Keratinocyte (primary cell): ENCODE results near the gene WRAP73. TPM values are rescaled to one million over a fixed set of nuclear protein-coding genes. Genes with fewer than 3 reads are reported as not detected.

Experiments used
- DNase-seq: peaks from one replicate; pipeline ENCODE4 v3.0.0-alpha.2; 2011; ENCODE audit warnings: low read depth, missing footprints, low spot score
- FAIRE-seq: peaks from 2 replicates; lab custom pipeline; 2011; peaks lifted over from hg19 to GRCh38; lab: Jason Lieb, UNC
- H2AFZ ChIP-seq: 2 replicates; pipeline ENCODE4 v1.6.0; 2012; ENCODE audit warnings: low read length, control low read depth, inconsistent platforms; ENCODE audit not compliant: control insufficient read depth
- H3K27ac ChIP-seq: 2 replicates; pipeline ENCODE4 v1.5.1; 2011; ENCODE audit warnings: low read length; ENCODE audit not compliant: control insufficient read depth, insufficient read depth
- H3K27me3 ChIP-seq: 3 replicates; pipeline ENCODE4 v1.6.0; 2011; ENCODE audit warnings: low read length; ENCODE audit not compliant: control insufficient read depth, insufficient read depth; ENCODE audit errors: extremely low read depth
- H3K36me3 ChIP-seq, 2 experiments: 2 replicates in 1 of 2; 3 replicates in 1 of 2; pipeline ENCODE4 v1.5.1; 2011; ENCODE audit warnings: low read length in 2 of 2, mild to moderate bottlenecking in 1 of 2; ENCODE audit not compliant: control insufficient read depth in 2 of 2, insufficient read depth in 2 of 2; ENCODE audit errors: extremely low read depth in 1 of 2
- H3K4me1 ChIP-seq: 3 replicates; pipeline ENCODE4 v1.5.1; 2011; ENCODE audit warnings: low read length; ENCODE audit not compliant: control insufficient read depth, insufficient read depth; ENCODE audit errors: extremely low read depth
- H3K4me2 ChIP-seq: 3 replicates; pipeline ENCODE4 v1.6.0; 2011; ENCODE audit warnings: low read depth, low read length; ENCODE audit not compliant: control insufficient read depth, insufficient read depth; ENCODE audit errors: extremely low read depth
- H3K4me3 ChIP-seq, 3 experiments: fragments of 200-600 bp in 1 of 3; sonication (generic) in 1 of 3; 2 replicates in 2 of 3; 3 replicates in 1 of 3; pipeline ENCODE4 v1.5.1; 2011 to 2016; ENCODE audit warnings: low read length in 3 of 3, mild to moderate bottlenecking in 3 of 3, control low read depth in 2 of 3, inconsistent platforms in 1 of 3, low read depth in 1 of 3, mixed read lengths in 1 of 3, mixed run types in 1 of 3, moderate library complexity in 1 of 3; ENCODE audit not compliant: control insufficient read depth in 2 of 3, insufficient read depth in 2 of 3; ENCODE audit errors: extremely low read depth in 1 of 3
- H3K79me2 ChIP-seq: 2 replicates; pipeline ENCODE4 v1.6.0; 2012; ENCODE audit warnings: low read length; ENCODE audit not compliant: control insufficient read depth, insufficient read depth
- H3K9ac ChIP-seq: 3 replicates; pipeline ENCODE4 v1.6.0; 2011; ENCODE audit warnings: low read length; ENCODE audit not compliant: control insufficient read depth, insufficient read depth; ENCODE audit errors: extremely low read depth
- H3K9me1 ChIP-seq: 3 replicates; pipeline ENCODE4 v1.6.0; 2011; ENCODE audit warnings: low read length; ENCODE audit not compliant: control insufficient read depth, insufficient read depth; ENCODE audit errors: extremely low read depth
- H3K9me3 ChIP-seq: 2 replicates; pipeline ENCODE4 v1.5.1; 2012; ENCODE audit warnings: low read depth, low read length; ENCODE audit not compliant: control insufficient read depth
- H4K20me1 ChIP-seq: 3 replicates; pipeline ENCODE4 v1.6.0; 2011; ENCODE audit warnings: low read length; ENCODE audit not compliant: control insufficient read depth, insufficient read depth; ENCODE audit errors: extremely low read depth
- EZH2 ChIP-seq: IDR thresholded peaks from one replicate; pipeline ENCODE4 v1.6.1; 2012; ENCODE audit warnings: inconsistent platforms, mild to moderate bottlenecking, low read length, moderate library complexity
- dilution Hi-C: fragments of 300-500 bp; cut with MboI; formaldehyde crosslinking; loops from one replicate; pipeline ENCODE4 v1.7.0; 2020; ENCODE audit warnings: low sequenced_read_pairs; ENCODE audit not compliant: extremely low pct_ligation_motif_present
- polyA plus RNA-seq, 5 experiments: library from polyadenylated mRNA; depleted of rRNA in 3 of 5; stranded (reverse) in 3 of 5; stranded (forward) in 1 of 5; unstranded in 1 of 5; fragments of >200 nt; gene quantifications; 1 replicate in 1 of 5; 2 replicates in 3 of 5; 3 replicates in 1 of 5; pipeline versions ENCODE4 v1.2.1 to v1.2.3, GENCODE V29; 2011 to 2012; ENCODE audit warnings: missing spikeins in 2 of 5, low read depth in 1 of 5, low replicate concordance in 1 of 5
- TF ChIP-seq, protein P1 (sequence below), 3 experiments: IDR thresholded peaks in 1 of 3; conservative IDR thresholded peaks in 1 of 3; optimal IDR thresholded peaks in 1 of 3; 2 replicates in 2 of 3; 3 replicates in 1 of 3; pipeline versions ENCODE3 to v1.5.1; 2011; ENCODE audit warnings: low read length in 3 of 3, mild to moderate bottlenecking in 3 of 3, moderate library complexity in 2 of 3, control low read depth in 1 of 3, inconsistent platforms in 1 of 3; ENCODE audit not compliant: insufficient read depth in 2 of 3; ENCODE audit errors: extremely low read depth in 1 of 3

The WRAP73 gene
- polyA plus RNA-seq, 1 donor (not counting 4 experiments of a cell fraction or from before 2014, with no cell fraction given), result 18.9 TPM

- Histone ChIP-seq H3K9me3 (no peaks in the 10 kb centered on the region), H3K4me2 (peak overlapping the region; percentile 17), H3K4me3 (no peak overlapping the region), H3K27me3 (peaks cover 5% of the 10 kb centered on the region), H3K9me1 (no peaks in the 10 kb centered on the region), H3K9ac (no peak overlapping the region), H2AFZ (no peak overlapping the region), H3K27ac (no peak overlapping the region), H4K20me1 (no peaks in the 10 kb centered on the region), H3K79me2 (no peaks in the 10 kb centered on the region), H3K4me1 (peaks cover 12% of the 10 kb centered on the region), H3K36me3 (no peaks in the 10 kb centered on the region)
- FAIRE-seq (no peak), DNase-seq (no peak)
- TF ChIP-seq EZH2, result no peak
- dilution Hi-C loops, result no loop called here
Measured at GRCh38 chr1:3664700-3665375, 14.9 kb upstream of the WRAP73 start.

GRCh38 chr1:3663999-3664699 lies 14.2 kb upstream of the WRAP73 start:
- no peak for DNase-seq
- Histone ChIP-seq H3K79me2 (no peaks in the 10 kb centered on the region), H3K4me3 (no peak overlapping the region), H3K4me1 (peaks cover 12% of the 10 kb centered on the region), H2AFZ (no peak overlapping the region), H3K27me3 (peaks cover 5% of the 10 kb centered on the region), H4K20me1 (no peaks in the 10 kb centered on the region), H3K9me3 (no peaks in the 10 kb centered on the region), H3K9me1 (no peaks in the 10 kb centered on the region), H3K36me3 (no peaks in the 10 kb centered on the region), H3K4me2 (no peak overlapping the region), H3K27ac (no peak overlapping the region), H3K9ac (no peak overlapping the region)
- TF ChIP-seq EZH2, result no peak
- TF ChIP-seq, protein P1, sequence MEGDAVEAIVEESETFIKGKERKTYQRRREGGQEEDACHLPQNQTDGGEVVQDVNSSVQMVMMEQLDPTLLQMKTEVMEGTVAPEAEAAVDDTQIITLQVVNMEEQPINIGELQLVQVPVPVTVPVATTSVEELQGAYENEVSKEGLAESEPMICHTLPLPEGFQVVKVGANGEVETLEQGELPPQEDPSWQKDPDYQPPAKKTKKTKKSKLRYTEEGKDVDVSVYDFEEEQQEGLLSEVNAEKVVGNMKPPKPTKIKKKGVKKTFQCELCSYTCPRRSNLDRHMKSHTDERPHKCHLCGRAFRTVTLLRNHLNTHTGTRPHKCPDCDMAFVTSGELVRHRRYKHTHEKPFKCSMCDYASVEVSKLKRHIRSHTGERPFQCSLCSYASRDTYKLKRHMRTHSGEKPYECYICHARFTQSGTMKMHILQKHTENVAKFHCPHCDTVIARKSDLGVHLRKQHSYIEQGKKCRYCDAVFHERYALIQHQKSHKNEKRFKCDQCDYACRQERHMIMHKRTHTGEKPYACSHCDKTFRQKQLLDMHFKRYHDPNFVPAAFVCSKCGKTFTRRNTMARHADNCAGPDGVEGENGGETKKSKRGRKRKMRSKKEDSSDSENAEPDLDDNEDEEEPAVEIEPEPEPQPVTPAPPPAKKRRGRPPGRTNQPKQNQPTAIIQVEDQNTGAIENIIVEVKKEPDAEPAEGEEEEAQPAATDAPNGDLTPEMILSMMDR (optimal IDR thresholded peaks at IDR 0.05 in 1 of 3, IDR thresholded peaks at IDR 0.05 in 1 of 3, conservative IDR thresholded peaks at IDR 0.05 in 1 of 3; ENCODE audit: extremely low read depth in 1 of 3, insufficient read depth in 2 of 3, low read length in 3 of 3), result peak in 1 of 3 experiments; percentile 4
- FAIRE-seq, result no peak
- dilution Hi-C loops, result no loop called here
